Measurements from ENCODE around the gene GPR39. TPM values are rescaled to one million over a fixed set of nuclear protein-coding genes. Genes with fewer than 3 reads are reported as not detected.

The GPR39 gene
- total and polyA plus RNA-seq, 9 donors: 0.08 to 2.0 (median 0.42) TPM; not detected in 2

DNA sequence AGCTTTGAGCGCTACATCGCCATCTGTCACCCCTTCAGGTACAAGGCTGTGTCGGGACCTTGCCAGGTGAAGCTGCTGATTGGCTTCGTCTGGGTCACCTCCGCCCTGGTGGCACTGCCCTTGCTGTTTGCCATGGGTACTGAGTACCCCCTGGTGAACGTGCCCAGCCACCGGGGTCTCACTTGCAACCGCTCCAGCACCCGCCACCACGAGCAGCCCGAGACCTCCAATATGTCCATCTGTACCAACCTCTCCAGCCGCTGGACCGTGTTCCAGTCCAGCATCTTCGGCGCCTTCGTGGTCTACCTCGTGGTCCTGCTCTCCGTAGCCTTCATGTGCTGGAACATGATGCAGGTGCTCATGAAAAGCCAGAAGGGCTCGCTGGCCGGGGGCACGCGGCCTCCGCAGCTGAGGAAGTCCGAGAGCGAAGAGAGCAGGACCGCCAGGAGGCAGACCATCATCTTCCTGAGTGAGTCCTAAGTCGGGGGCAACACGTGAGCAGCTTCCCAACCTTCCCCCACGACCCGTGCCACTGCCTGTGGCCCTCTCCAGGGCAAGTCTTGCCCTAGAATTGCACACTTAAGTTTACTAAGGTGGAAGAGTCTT lies 928 bp downstream of the GPR39 start:
- Histone ChIP-seq H3K36me3 (no peaks in the 10 kb centered on the region), H3K27me3 (no peaks in the 10 kb centered on the region), H3K27ac (no peak overlapping the region), H3K4me1 (ENCODE audit: insufficient read depth) (no peaks in the 10 kb centered on the region), H3K9me3 (no peaks in the 10 kb centered on the region), H3K4me3 (no peak overlapping the region)
- intact Hi-C loops (cut with DNase I): no loop called here
- 94 to 98% (median 96%) methylated on average over 30 of the region's 30 CpGs for WGBS, 3 donors
- no peak for TF ChIP-seq EP300 (IDR thresholded peaks at IDR 0.05)
- TF ChIP-seq, protein P1, sequence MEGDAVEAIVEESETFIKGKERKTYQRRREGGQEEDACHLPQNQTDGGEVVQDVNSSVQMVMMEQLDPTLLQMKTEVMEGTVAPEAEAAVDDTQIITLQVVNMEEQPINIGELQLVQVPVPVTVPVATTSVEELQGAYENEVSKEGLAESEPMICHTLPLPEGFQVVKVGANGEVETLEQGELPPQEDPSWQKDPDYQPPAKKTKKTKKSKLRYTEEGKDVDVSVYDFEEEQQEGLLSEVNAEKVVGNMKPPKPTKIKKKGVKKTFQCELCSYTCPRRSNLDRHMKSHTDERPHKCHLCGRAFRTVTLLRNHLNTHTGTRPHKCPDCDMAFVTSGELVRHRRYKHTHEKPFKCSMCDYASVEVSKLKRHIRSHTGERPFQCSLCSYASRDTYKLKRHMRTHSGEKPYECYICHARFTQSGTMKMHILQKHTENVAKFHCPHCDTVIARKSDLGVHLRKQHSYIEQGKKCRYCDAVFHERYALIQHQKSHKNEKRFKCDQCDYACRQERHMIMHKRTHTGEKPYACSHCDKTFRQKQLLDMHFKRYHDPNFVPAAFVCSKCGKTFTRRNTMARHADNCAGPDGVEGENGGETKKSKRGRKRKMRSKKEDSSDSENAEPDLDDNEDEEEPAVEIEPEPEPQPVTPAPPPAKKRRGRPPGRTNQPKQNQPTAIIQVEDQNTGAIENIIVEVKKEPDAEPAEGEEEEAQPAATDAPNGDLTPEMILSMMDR (IDR thresholded peaks at IDR 0.05): no peak
- no peak for TF ChIP-seq POLR2A (IDR thresholded peaks at IDR 0.05)
- DNase-seq: no peak

DNA sequence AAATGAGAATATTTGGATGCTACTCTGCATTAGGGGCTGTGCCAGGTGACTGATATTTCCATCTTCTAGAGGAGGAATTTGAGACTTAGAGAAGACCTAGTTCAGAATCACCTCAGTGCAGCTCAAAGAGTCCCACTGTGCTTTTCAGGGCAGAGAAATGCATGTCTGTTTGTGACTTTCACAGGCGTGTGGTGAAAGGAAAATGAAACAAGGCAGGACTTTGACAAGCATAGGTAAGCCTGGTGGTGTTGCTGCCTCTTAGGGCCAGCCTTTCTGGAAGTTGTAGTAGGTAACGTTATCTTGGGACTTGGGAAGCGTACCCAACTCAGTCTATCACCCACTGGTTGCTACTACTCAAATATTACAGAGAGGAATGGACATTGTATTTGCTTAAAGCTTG lies 2.6 kb downstream of the GPR39 start:
- WGBS, 3 donors: 79 to 88% (median 82%) methylated on average over 3 of the region's 3 CpGs
- no peak overlapping the region for H3K27ac ChIP-seq
- no peaks in the 10 kb centered on the region for H3K27me3 ChIP-seq
- no peaks in the 10 kb centered on the region for H3K9me3 ChIP-seq
- TF ChIP-seq, protein P1 (IDR thresholded peaks at IDR 0.05): no peak
- H3K4me3 ChIP-seq: no peak overlapping the region
- DNase-seq: no peak
- no peaks in the 10 kb centered on the region for H3K36me3 ChIP-seq
- intact Hi-C loops (cut with DNase I): no loop called here
- H3K4me1 ChIP-seq (ENCODE audit: insufficient read depth): no peaks in the 10 kb centered on the region

DNA sequence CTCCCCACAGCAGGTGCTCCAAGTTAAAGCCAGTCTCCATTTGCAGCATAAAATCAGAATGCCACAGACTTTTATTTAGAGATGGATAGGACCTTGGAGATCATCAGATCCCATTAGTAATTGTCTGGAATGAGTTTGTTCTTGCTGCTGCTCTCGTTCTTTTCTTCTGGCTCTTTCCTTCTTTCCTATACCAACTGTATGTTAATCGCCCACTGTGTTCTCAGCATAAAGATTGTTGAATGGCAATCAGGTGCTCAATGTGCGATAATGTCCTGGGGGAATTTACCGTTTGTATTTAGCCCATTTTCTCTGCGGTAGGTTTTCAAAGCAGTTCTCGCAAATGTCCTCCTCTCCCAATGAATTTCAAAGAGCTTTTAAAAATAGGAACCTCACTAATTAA lies 3.3 kb downstream of the GPR39 start:
- Histone ChIP-seq H3K27me3 (no peaks in the 10 kb centered on the region), H3K4me1 (ENCODE audit: insufficient read depth) (no peaks in the 10 kb centered on the region), H3K27ac (no peak overlapping the region), H3K36me3 (no peaks in the 10 kb centered on the region), H3K9me3 (no peaks in the 10 kb centered on the region), H3K4me3 (no peak overlapping the region)
- WGBS, 3 donors: 78 to 87% (median 84%) methylated on average over 6 of the region's 6 CpGs
- intact Hi-C loops (cut with DNase I): no loop called here
- no peak for TF ChIP-seq EP300 (IDR thresholded peaks at IDR 0.05)
- TF ChIP-seq, protein P1 (IDR thresholded peaks at IDR 0.05): no peak
- TF ChIP-seq POLR2A (IDR thresholded peaks at IDR 0.05): no peak
- no peak for DNase-seq

DNA sequence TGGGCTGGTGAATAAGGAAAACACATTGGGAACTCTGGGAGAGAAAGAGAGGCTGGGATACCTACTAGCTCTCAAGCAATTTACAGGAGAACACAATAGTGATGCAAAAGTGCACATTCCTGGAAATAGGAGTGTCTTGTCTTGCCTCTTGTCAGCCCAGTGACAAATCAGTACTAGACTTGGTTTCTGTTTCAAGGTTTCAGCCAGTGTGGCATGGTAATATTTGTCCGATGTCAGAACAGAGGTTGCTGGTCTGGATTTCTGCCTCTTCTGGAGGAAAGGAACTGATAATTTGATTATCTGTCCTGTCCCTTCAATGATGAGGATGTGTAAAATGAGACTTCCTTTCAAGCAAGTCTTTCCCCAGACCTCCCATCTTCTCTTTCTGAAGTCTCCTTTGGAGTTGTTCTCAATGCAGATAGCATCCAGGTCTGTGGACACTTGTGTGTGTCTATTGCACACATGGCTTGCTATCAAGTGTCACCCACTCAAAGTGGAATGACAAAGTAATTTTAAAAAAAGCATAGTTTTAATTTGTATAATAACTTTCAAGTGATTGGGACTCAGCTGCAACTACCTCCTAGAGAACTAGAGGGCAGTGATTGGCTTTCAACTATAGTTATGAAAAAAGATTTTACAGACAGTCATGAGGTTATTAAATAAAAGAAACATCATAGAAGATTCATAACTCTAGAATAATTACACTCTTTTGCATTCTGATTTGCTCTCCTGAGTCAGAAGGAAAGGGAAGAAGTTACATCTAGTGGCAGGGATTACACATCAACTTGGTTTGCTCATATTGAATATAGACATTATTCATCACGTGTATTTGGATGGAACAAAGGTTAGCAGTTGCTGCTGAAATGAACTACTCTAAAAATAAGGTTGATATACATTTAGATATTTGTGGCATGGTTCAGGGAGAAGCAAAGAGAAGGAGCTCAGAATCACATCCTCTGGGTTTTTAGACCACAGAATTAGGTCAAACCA lies 4.5 kb downstream of the GPR39 start:
- TF ChIP-seq, protein P1 (IDR thresholded peaks at IDR 0.05): no peak
- no peak for TF ChIP-seq EP300 (IDR thresholded peaks at IDR 0.05)
- no peak for TF ChIP-seq POLR2A (IDR thresholded peaks at IDR 0.05)
- intact Hi-C loops (cut with DNase I): no loop called here
- WGBS, 3 donors: 68 to 81% (median 78%) methylated on average over 2 of the region's 2 CpGs

More for the DNA sequence above, 4.5 kb downstream of the GPR39 start:
- Histone ChIP-seq H3K4me3 (no peak overlapping the region), H3K27ac (no peak overlapping the region), H3K4me1 (ENCODE audit: insufficient read depth) (no peaks in the 10 kb centered on the region), H3K27me3 (no peaks in the 10 kb centered on the region), H3K9me3 (no peaks in the 10 kb centered on the region), H3K36me3 (no peaks in the 10 kb centered on the region)
- no peak for DNase-seq
